GF-D8 (cell line): Measurements from ENCODE around the gene PLIN4.

Experiments
- DNase-seq: peaks from one replicate; lab custom pipeline; 2025; lab: John Stamatoyannopoulos, UW

The PLIN4 gene

GRCh38 chr19:4525563-4526002, 7.3 kb upstream of the PLIN4 start:
- no peak for DNase-seq

GRCh38 chr19:4524808-4525562, 6.7 kb upstream of the PLIN4 start:
- no peak for DNase-seq

DNA sequence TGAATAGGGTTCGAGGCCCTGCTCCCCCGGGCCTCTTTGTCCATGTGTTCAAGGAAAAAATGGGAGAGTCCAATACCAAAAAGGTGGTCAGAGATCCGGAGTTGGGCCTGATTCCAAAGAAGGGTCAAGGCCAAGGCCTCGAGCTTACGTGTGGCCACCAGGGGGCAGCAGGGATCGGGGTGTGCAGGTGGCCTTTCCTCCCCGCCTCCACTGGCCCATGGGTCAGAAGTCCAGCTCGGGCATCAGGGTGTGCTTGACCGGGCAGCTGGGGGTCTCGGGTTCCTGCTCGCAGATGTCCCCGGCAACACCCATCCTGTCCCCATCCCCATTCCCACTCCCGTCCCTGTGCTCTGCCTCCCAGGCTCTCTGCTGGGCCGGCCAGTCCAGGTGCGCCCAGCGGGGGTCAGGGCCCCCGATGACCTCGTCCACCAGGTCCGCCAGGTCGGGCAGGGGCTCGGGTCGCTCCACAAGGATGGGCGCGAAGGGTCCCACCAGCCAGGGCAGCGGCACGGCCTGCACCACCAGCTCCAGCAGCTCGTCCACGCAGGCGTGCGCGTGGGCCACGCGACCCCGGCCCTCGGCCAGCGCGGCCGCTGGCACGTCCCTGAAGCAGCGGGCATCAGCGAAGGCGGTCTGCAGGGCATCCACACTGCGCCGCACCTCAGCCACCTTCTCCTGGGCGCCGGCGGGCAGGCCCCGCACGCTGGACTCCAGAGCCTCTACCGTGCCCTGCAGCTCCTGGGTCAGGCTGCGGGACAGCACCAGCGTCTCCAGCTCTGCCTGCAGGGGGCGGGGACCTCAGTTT, 5.2 kb upstream of the PLIN4 start:
- no peak for DNase-seq

DNA sequence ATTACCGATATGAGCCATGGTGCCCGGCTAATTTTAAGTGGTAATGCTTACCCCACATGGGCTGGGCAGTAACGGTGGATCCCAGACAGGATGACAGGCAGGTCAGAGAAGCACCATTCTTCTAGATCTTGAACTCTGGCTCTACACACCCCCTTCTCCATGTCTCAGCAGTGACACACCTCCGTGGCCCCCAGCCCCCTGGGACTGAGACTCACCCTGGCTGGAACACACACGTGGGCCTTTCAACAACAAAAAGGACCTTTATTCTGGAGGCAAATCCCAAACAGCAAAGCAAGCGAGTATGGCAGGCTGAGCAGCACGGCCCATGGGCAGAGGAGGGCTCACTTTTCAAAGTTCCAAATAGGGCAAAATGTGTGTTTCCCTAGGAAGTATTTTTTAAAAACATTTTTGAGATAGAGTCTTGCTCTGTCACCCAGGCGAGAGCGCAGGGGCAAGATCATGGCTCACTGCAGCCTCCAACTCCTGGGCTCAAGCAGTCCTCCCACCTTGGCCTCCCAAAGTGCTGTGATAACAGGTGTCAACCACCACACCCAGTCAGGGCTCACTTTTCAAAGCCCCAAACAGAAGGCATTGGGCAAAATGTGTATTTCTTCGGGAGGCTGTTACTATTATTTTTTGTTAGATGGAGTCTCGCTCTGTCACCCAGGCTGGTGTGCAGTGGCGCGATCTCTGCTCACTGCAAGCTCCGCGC, 4.2 kb upstream of the PLIN4 start:
- no peak for DNase-seq

GRCh38 chr19:4521888-4522242, 3.6 kb upstream of the PLIN4 start:
- DNase-seq = no peak

GRCh38 chr19:4521170-4521887, 3.0 kb upstream of the PLIN4 start:
- DNase-seq = no peak

DNA sequence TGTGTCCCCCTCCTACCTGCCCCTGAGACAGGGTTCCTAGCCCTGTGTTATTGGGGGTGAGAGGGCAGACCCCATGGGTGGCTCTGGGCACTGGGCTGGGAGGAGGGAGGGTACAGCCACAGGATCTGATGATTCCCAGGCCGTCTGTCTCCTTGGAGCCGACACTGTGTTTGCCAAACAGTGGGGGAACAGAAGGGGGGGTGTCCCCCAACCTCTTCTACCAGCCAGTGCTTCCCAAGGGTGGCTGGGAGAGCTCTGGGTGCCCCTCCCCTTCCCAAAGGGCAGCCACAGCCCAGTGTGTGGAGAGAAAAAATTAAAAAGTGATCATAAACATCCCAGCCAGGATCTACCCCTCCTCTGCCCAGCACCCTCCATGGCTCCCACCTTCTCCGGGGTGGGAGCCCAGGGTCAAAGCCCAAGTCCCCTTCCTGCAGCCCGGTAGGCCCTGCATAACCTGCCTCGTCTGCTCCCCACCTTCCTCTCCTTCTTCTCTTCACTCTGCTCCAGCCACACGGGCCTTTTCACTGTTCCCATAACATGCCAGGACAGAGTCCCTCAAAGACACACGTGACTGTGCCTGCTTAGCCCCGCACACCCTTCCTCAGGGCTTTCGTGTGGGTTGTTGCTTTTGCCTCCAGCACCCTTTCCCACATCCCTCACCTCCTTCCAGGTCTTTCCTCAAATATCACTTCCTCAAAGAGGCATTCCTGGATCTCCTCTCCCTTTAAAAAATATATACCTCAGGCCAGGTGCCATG, 1.4 kb upstream of the PLIN4 start:
- DNase-seq = no peak

DNA sequence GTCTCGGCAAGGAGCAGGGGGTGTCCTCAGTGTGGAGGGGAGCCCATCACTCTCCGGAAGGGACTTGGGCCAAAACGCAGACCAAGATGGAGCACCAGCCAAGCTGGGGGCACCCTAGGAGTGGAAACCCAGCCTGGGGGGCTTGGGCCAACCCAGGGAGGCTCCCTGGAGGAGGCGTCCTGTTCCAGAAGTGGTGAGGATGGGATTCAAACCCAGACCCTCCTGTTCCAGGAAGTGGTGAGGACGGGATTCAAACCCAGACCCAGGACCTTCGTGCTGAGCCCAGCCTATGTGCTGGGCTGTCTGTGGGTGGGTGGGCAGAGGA, 848 bp upstream of the PLIN4 start:
- no peak for DNase-seq

- no peak for DNase-seq
These were observed 732 bp downstream of the PLIN4 start for GRCh38 chr19:4517451-4518057.

- no peak for DNase-seq
These were observed 1.4 kb downstream of the PLIN4 start for GRCh38 chr19:4516939-4517300.

GRCh38 chr19:4516199-4516938, 1.9 kb downstream of the PLIN4 start:
- no peak for DNase-seq

GRCh38 chr19:4515732-4516131, 2.6 kb downstream of the PLIN4 start:
- DNase-seq = no peak

- no peak for DNase-seq
These were observed 5.0 kb downstream of the PLIN4 start for GRCh38 chr19:4513248-4513647.

DNA sequence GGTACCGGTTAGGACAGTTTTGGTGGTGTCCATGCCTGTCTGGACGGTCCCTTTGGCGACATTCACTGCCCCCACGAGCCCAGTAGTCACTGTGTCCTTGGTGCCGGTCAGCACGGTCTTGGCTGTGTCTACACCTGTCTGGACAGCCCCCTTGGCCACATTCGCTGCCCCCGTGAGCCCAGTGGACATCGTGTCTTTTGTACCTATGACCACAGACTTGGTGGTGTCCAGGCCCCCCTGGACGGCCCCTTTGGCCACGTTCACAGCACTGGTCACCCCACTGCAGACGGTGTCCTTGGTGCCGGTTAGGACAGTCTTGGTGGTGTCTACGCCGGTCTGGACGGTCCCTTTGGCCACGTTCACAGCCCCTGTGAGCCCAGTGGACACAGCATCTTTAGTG, 6.2 kb downstream of the PLIN4 start:
- no peak for DNase-seq

DNA sequence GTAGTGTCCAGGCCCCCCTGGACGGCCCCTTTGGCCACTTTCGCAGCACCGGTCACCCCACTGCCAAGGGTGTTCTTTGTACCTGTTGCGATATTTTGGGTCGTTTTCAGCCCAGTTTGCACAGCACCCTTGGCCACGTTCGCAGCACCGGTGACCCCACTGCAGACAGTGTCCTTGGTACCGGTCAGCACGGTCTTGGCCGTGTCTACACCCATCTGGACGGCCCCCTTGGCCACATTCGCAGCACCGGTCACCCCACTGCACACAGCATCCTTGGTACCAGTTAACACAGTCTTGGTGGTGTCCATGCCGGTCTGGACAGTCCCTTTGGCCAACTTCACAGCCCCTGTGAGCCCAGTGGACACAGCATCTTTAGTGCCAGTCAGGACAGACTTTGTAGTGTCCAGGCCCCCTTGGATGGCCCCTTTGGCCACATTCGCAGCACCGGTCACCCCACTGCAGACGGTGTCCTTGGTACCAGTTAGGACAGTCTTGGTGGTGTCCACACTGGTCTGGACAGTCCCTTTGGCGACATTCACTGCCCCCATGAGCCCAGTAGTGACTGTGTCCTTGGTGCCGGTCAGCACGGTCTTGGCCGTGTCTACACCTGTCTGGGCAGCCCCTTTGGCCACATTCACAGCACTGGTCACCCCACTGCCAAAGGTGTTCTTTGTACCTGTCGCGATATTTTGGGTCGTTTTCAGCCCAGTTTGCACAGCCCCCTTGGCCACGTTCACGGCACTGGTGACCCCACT, 6.8 kb downstream of the PLIN4 start:
- DNase-seq = no peak

DNA sequence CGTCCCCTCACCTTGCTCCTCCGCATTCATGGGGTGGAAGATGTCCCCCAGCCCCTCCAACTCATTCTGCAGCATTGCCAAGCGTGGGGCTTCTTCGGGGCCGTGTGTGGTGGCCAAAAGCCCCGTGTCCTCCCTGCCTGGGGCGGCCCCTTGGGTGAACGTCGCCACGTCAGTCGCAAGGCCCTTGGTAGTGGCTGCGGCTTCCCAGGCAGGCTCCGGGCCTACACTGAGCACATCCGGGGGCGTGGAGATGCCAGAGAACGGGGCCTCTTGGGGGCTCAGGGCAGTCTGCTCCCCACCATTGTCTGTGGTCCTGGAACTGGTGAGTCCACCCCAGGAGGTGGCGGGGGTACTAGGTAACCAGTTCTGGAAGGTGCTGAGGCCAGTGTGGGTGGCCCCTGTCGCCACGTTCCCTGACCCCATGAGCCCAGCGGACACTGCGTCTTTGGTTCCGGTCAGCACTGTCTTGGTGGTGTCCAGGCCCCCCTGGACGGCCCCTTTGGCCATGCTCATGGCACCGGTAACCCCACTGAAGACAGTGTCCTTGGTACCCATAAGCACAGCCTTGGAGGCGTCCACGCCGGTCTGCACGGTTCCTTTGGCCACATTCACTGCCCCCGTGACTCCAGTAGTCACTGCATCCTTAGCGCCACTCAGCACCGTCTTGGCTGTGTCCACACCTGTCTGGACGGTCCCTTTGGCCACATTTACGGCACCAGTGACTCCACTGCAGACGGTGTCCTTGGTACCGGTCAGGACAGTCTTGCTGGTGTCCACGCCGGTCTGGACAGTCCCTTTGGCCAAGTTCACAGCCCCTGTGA, 7.6 kb downstream of the PLIN4 start:
- DNase-seq = no peak

DNA sequence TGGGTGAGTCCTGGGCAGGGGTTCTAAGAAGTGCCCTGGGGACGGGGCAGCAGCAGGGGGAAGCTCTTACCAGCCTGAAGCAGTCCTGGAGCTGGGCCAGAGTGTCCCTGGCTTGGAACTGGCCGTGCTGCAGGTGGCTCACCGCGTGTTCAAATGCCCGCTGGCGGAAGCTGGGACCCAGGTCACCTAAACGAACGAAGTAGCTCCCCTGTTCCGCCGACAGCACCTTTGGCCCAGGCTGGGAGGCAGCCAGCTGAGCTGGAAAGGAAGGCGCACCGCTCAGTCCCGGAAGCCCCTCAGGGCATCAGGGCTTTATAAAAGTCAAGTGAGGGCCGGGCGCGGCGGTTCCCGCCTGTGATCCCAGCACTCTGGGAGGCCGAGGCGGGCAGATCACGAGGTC, 9.6 kb downstream of the PLIN4 start:
- DNase-seq = no peak

GRCh38 chr19:4507804-4508203, 10.5 kb downstream of the PLIN4 start:
- DNase-seq = no peak

DNA sequence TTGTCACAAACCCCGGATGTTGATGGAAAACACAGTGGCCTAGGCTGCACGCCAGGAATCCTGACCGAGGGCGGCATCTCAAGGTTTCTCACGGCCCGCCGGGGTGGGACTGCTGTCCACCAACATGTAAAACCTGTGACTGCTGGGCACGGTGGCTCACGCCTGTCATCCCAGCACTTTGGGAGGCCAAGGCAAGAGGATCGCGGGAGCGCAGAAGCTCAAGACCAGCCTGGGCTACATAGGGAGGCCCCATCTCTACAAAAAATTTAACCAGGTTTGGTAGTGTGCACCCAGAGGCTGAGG, 11.2 kb downstream of the PLIN4 start:
- DNase-seq = no peak
